ENCODE data around the gene EFHC1.

Gene EFHC1

GRCh38 chr6:52511163-52511562 is 91.0 kb downstream of the EFHC1 start:
- no peak overlapping the region for H3K23ac ChIP-seq (ENCODE audit: low read depth, low read length, poor library complexity)
- no peak overlapping the region for H3K4ac ChIP-seq (ENCODE audit: low read length)
- no peak overlapping the region for H2AFZ ChIP-seq (ENCODE audit: low read length)
- H3K14ac ChIP-seq (ENCODE audit: low read length) = no peak overlapping the region
- no peaks in the 10 kb centered on the region for H3K79me1 ChIP-seq (ENCODE audit: low read depth, low read length)
- H3K36me3 ChIP-seq (replicated peaks in 1 of 2; ENCODE audit: control insufficient read depth in 2 of 2, insufficient read depth in 2 of 2, low read length in 2 of 2) = peaks cover 28 to 84% of the 10 kb centered on the region in 2 donors
- no CpG with 5 or more reads among the region's 10 CpGs for WGBS, 2 donors (ENCODE audit: extremely low coverage in 2 of 2, insufficient read length in 2 of 2, insufficient replicate concordance in 1 of 2)
- DNase-seq (ENCODE audit: low spot score) = no peak
- no peak overlapping the region for H3K27ac ChIP-seq (replicated peaks; ENCODE audit: low read length)
- H2BK15ac ChIP-seq (ENCODE audit: low read length) = no peak overlapping the region
- no peak overlapping the region for H3K9ac ChIP-seq (ENCODE audit: low read depth, low read length, poor library complexity)
- no peak overlapping the region for H3K4me2 ChIP-seq (ENCODE audit: insufficient read depth, low read length, poor library complexity, severe bottlenecking)
- H3K27me3 ChIP-seq (ENCODE audit: control insufficient read depth in 3 of 3, insufficient read depth in 3 of 3, low read depth in 1 of 3, low read length in 3 of 3) = no peaks in the 10 kb centered on the region
- H4K91ac ChIP-seq (ENCODE audit: low read depth, low read length, poor library complexity) = no peak overlapping the region
- no peaks in the 10 kb centered on the region for H3K9me3 ChIP-seq (replicated peaks in 1 of 2; ENCODE audit: control insufficient read depth in 2 of 2, insufficient read depth in 1 of 2, low read depth in 1 of 2, low read length in 2 of 2)
- H4K8ac ChIP-seq (ENCODE audit: low read depth, low read length) = no peak overlapping the region
- no peak overlapping the region for H2AK5ac ChIP-seq (ENCODE audit: low read depth, low read length)
- no peak overlapping the region for H3K4me3 ChIP-seq (ENCODE audit: low read length in 2 of 2)
- H3K18ac ChIP-seq (ENCODE audit: low read length) = no peak overlapping the region
- H2BK5ac ChIP-seq (ENCODE audit: low read length) = no peak overlapping the region
- no peak overlapping the region for H2BK120ac ChIP-seq (ENCODE audit: low read depth, low read length)
- no peak overlapping the region for H2BK12ac ChIP-seq (ENCODE audit: low read length)
- peaks cover 6 to 14% of the 10 kb centered on the region in 2 donors for H3K4me1 ChIP-seq (ENCODE audit: control insufficient read depth in 2 of 2, insufficient read depth in 1 of 2, low read depth in 1 of 2, low read length in 2 of 2)

- no peak overlapping the region for H3K4me2 ChIP-seq (ENCODE audit: insufficient read depth, low read length, poor library complexity, severe bottlenecking)
- no peak overlapping the region for H2AFZ ChIP-seq (ENCODE audit: low read length)
- H4K8ac ChIP-seq (ENCODE audit: low read depth, low read length) = no peak overlapping the region
- no peaks in the 10 kb centered on the region for H3K9me3 ChIP-seq (replicated peaks in 1 of 2; ENCODE audit: control insufficient read depth in 2 of 2, insufficient read depth in 1 of 2, low read depth in 1 of 2, low read length in 2 of 2)
- no peaks in the 10 kb centered on the region for H3K79me1 ChIP-seq (ENCODE audit: low read depth, low read length)
- no peak overlapping the region for H2AK5ac ChIP-seq (ENCODE audit: low read depth, low read length)
- H3K4me1 ChIP-seq (ENCODE audit: control insufficient read depth in 2 of 2, insufficient read depth in 1 of 2, low read depth in 1 of 2, low read length in 2 of 2) = peaks cover 6 to 14% of the 10 kb centered on the region in 2 donors
- no peak overlapping the region for H2BK5ac ChIP-seq (ENCODE audit: low read length)
- WGBS, 2 donors (ENCODE audit: extremely low coverage in 2 of 2, insufficient read length in 2 of 2, insufficient replicate concordance in 1 of 2) = no CpG with 5 or more reads among the region's 12 CpGs
- no peak overlapping the region for H2BK120ac ChIP-seq (ENCODE audit: low read depth, low read length)
- H2BK15ac ChIP-seq (ENCODE audit: low read length) = no peak overlapping the region
- H3K4me3 ChIP-seq (ENCODE audit: low read length in 2 of 2) = no peak overlapping the region
- no peak for DNase-seq (ENCODE audit: low spot score)
- H3K14ac ChIP-seq (ENCODE audit: low read length) = no peak overlapping the region
- H3K27me3 ChIP-seq (ENCODE audit: control insufficient read depth in 3 of 3, insufficient read depth in 3 of 3, low read depth in 1 of 3, low read length in 3 of 3) = no peaks in the 10 kb centered on the region
- H3K36me3 ChIP-seq (replicated peaks in 1 of 2; ENCODE audit: control insufficient read depth in 2 of 2, insufficient read depth in 2 of 2, low read length in 2 of 2) = peaks cover 25 to 84% of the 10 kb centered on the region in 2 donors
- H3K9ac ChIP-seq (ENCODE audit: low read depth, low read length, poor library complexity) = no peak overlapping the region
- no peak overlapping the region for H4K91ac ChIP-seq (ENCODE audit: low read depth, low read length, poor library complexity)
- H2BK12ac ChIP-seq (ENCODE audit: low read length) = no peak overlapping the region
- no peak overlapping the region for H3K18ac ChIP-seq (ENCODE audit: low read length)
- H3K4ac ChIP-seq (ENCODE audit: low read length) = no peak overlapping the region
- no peak overlapping the region for H3K27ac ChIP-seq (replicated peaks; ENCODE audit: low read length)
- H3K23ac ChIP-seq (ENCODE audit: low read depth, low read length, poor library complexity) = no peak overlapping the region
Observed at GRCh38 chr6:52511572-52512151, 91.5 kb downstream of the EFHC1 start.

GRCh38 chr6:52512199-52512598 is 92.1 kb downstream of the EFHC1 start:
- no peak overlapping the region for H2BK120ac ChIP-seq (ENCODE audit: low read depth, low read length)
- H2BK15ac ChIP-seq (ENCODE audit: low read length) = no peak overlapping the region
- no peak overlapping the region for H2AFZ ChIP-seq (ENCODE audit: low read length)
- H3K9ac ChIP-seq (ENCODE audit: low read depth, low read length, poor library complexity) = no peak overlapping the region
- H2AK5ac ChIP-seq (ENCODE audit: low read depth, low read length) = no peak overlapping the region
- H3K4me3 ChIP-seq (ENCODE audit: low read length in 2 of 2) = no peak overlapping the region
- no peak overlapping the region for H3K14ac ChIP-seq (ENCODE audit: low read length)
- H2BK5ac ChIP-seq (ENCODE audit: low read length) = no peak overlapping the region
- H3K4ac ChIP-seq (ENCODE audit: low read length) = no peak overlapping the region
- no peak overlapping the region for H3K27ac ChIP-seq (replicated peaks; ENCODE audit: low read length)
- H3K4me1 ChIP-seq (ENCODE audit: control insufficient read depth in 2 of 2, insufficient read depth in 1 of 2, low read depth in 1 of 2, low read length in 2 of 2) = peaks cover 6 to 14% of the 10 kb centered on the region in 2 donors
- WGBS, 2 donors (ENCODE audit: extremely low coverage in 2 of 2, insufficient read length in 2 of 2, insufficient replicate concordance in 1 of 2) = no CpG with 5 or more reads among the region's 4 CpGs
- H3K79me1 ChIP-seq (ENCODE audit: low read depth, low read length) = no peaks in the 10 kb centered on the region
- no peaks in the 10 kb centered on the region for H3K9me3 ChIP-seq (replicated peaks in 1 of 2; ENCODE audit: control insufficient read depth in 2 of 2, insufficient read depth in 1 of 2, low read depth in 1 of 2, low read length in 2 of 2)
- H4K8ac ChIP-seq (ENCODE audit: low read depth, low read length) = no peak overlapping the region
- no peak for DNase-seq (ENCODE audit: low spot score)
- no peak overlapping the region for H3K18ac ChIP-seq (ENCODE audit: low read length)
- peaks cover 21 to 81% of the 10 kb centered on the region in 2 donors for H3K36me3 ChIP-seq (replicated peaks in 1 of 2; ENCODE audit: control insufficient read depth in 2 of 2, insufficient read depth in 2 of 2, low read length in 2 of 2)
- H3K4me2 ChIP-seq (ENCODE audit: insufficient read depth, low read length, poor library complexity, severe bottlenecking) = no peak overlapping the region
- no peak overlapping the region for H3K23ac ChIP-seq (ENCODE audit: low read depth, low read length, poor library complexity)
- H4K91ac ChIP-seq (ENCODE audit: low read depth, low read length, poor library complexity) = no peak overlapping the region
- H2BK12ac ChIP-seq (ENCODE audit: low read length) = no peak overlapping the region
- H3K27me3 ChIP-seq (ENCODE audit: control insufficient read depth in 3 of 3, insufficient read depth in 3 of 3, low read depth in 1 of 3, low read length in 3 of 3) = no peaks in the 10 kb centered on the region

GRCh38 chr6:52513464-52513863 is 93.3 kb downstream of the EFHC1 start:
- Histone ChIP-seq H3K9ac (ENCODE audit: low read depth, low read length, poor library complexity) (no peak overlapping the region), H3K4ac (ENCODE audit: low read length) (no peak overlapping the region), H3K4me1 (ENCODE audit: control insufficient read depth in 2 of 2, insufficient read depth in 1 of 2, low read depth in 1 of 2, low read length in 2 of 2) (peaks cover 17 to 26% of the 10 kb centered on the region in 2 donors), H3K4me3 (ENCODE audit: low read length in 2 of 2) (no peak overlapping the region), H3K27ac (replicated peaks; ENCODE audit: low read length) (no peak overlapping the region), H3K4me2 (ENCODE audit: insufficient read depth, low read length, poor library complexity, severe bottlenecking) (no peak overlapping the region), H2BK12ac (ENCODE audit: low read length) (no peak overlapping the region), H2AFZ (ENCODE audit: low read length) (no peak overlapping the region), H3K23ac (ENCODE audit: low read depth, low read length, poor library complexity) (no peak overlapping the region), H3K14ac (ENCODE audit: low read length) (no peak overlapping the region), H2BK120ac (ENCODE audit: low read depth, low read length) (no peak overlapping the region), H3K27me3 (ENCODE audit: control insufficient read depth in 3 of 3, insufficient read depth in 3 of 3, low read depth in 1 of 3, low read length in 3 of 3) (no peaks in the 10 kb centered on the region), H2BK5ac (ENCODE audit: low read length) (no peak overlapping the region), H2AK5ac (ENCODE audit: low read depth, low read length) (no peak overlapping the region), H3K79me1 (ENCODE audit: low read depth, low read length) (peaks cover 2% of the 10 kb centered on the region), H3K36me3 (replicated peaks in 1 of 2; ENCODE audit: control insufficient read depth in 2 of 2, insufficient read depth in 2 of 2, low read length in 2 of 2) (peaks cover 10 to 69% of the 10 kb centered on the region in 2 donors), H2BK15ac (ENCODE audit: low read length) (no peak overlapping the region), H3K9me3 (replicated peaks in 1 of 2; ENCODE audit: control insufficient read depth in 2 of 2, insufficient read depth in 1 of 2, low read depth in 1 of 2, low read length in 2 of 2) (no peaks in the 10 kb centered on the region), H4K91ac (ENCODE audit: low read depth, low read length, poor library complexity) (no peak overlapping the region), H4K8ac (ENCODE audit: low read depth, low read length) (no peak overlapping the region), H3K18ac (ENCODE audit: low read length) (no peak overlapping the region)
- no peak for DNase-seq (ENCODE audit: low spot score)
- no CpG with 5 or more reads among the region's 2 CpGs for WGBS, 2 donors (ENCODE audit: extremely low coverage in 2 of 2, insufficient read length in 2 of 2, insufficient replicate concordance in 1 of 2)
